Epidermal melanocyte (primary cell): ENCODE data around the gene CELA2B.
"Not testable (repeated sequence)": the region's sequence is repeated elsewhere in the genome, so short reads cannot be mapped to it uniquely, and the experiment has no call there.

ENCODE experiments used
- DNase-seq: peaks from one replicate; pipeline ENCODE4 v3.0.0; 2011; ENCODE audit warnings: low spot score; ENCODE audit not compliant: insufficient read length

The CELA2B gene

DNA sequence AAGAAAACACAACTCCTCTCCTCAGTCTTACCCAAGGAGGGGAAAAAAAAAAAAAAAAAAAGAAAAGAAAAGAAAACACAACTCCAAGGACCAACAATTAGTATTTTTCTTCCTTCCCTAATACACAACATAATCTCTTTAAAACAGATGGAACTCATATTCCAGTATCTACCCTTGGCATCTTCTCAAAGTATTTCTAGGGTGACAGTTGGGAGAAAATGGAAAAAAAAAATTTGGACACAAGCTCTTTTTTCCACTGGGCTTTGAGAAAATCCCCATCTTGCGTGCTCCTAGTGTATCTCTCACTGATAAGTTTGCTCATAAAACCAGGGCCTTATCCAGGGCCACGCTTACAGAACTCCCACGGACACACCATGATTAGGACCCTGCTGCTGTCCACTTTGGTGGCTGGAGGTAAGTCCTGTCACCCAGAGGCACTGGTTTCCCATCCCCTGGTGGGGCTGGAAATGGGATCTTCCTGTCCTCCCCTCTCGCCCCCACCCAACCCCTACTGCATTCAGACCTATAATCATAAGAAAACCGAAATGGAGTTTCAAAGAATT lies at the start of gene CELA2B:
CELA2B (plus strand) TSS at position 353 of the 563 bp plus-strand sequence; CDS start at position 375, 22 bp downstream.
- no peak for DNase-seq

DNA sequence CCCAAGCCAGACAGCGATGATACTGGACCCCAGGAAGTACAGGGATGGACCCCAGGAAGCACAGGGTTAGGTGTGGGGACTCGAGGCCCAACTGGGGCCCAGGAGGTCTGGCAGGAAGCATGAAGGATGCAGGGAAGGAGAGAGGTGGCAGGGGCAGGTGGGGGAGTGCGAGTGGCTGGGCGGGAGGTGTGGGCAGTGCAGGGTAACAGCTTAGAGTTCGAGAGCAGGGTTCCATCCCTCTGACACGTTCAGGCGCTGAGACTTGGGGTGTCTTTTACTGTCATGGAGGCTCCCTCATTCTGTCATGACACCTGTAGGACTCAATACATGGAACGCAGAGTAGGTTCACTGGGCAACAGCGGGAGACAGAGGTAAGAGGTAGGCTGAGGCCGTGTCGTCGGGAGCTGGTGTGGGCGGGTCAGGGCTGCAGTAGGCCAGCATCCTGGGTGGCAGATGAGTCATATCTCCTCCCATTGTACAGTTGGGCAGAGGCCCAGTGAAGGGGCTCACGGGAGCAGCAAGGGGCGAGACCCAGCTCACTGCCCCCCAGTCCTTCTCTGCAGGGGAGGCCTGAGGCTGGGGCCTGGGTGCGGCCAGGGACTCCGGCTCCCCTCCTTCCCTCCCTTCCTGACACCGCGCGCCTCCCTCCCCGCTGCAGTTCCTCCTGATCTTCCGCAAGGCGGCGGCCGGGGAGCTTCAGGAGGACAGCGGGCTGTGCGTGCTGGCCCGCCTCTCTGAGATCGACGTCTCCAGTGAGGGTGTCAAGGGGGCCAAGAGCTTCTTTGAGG lies 49.2 kb upstream of the CELA2B start:
- DNase-seq, result no peak

DNA sequence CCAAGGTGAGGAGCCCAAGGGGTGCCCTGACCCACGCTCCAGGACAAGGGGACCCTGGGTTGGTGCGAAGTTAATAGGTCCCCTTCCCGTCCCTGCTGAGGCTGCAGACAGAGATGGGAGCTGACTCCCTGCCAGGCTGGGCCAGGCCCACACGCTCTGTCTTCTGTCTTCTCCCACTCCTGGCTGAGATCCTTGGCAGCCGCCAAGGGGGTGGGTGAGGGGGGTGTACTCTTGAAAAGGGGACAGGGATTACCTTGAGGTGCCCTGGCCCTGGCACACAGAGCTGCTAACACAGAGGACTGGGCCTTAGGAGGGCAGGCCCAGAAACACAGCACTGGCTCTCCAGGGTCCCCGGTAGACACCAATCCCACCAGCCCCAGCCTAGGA lies 48.6 kb upstream of the CELA2B start:
- DNase-seq, result no peak

DNA sequence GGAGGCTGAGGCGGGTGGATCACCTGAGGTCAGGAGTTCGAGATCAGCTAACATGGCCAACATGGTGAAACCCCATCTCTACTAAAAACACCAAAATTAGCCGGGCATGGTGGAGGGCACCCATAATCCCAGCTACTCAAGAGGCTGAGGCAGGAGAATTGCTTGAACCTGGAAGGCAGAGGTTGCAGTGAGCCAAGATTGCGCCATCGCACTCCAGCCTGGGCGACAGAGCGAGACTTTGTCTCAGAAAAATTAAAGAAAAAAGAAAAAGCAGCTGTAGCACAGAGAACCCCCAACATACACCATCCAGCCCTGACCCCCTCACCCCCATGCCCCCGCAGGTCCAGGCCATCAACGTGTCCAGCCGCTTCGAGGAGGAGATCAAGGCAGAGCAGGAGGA lies 47.7 kb upstream of the CELA2B start:
- DNase-seq, result not testable (repeated sequence)

DNA sequence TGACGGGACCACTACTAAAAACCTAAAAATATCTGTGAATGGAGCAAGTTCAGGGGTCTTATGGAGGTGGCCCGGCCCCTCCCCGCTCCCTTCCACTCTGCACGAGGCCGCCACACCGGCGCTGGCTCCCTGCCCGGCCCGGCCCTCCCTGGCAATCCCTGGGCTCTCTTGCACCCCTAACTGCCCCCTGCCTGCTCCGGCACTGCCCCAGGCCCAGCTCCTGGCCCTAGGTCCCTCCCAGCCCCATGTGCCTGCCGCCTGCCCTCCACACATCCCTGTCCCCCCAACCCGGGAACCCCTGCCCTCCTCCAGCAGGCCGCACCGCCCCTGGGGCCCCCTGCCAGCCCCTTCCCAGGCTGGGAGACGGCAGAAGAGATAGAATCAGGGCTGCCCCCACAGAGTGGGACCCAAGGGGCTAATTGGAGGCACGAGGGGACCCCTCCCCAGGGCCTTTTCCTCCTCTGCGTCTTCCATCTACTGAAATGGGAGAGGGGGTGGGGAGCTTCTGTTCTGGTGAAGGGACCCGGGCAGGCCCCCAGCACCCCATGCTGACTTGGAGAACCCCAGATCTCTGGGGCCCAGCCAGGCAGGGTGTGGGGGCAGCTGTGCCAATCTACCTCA lies 47.0 kb upstream of the CELA2B start:
- no peak for DNase-seq

DNA sequence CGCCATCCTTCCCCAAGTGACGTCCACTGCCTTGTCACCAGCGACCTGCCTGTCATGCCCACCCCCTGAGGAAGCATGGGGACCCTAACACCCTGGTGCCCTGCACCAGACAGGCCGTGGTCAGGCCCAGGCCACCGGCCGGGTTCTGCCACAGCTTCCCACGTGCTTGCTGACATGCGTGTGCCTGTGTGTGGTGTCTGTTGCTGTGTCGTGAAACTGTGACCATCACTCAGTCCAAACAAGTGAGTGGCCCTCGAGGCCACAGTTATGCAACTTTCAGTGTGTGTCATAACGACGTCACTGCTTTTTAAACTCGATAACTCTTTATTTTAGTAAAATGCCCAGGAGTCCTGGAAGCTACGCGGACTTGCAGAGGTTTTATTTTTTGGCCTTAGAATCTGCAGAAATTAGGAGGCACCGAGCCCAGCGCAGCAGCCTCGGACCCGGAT lies 46.2 kb upstream of the CELA2B start:
- no peak for DNase-seq

DNA sequence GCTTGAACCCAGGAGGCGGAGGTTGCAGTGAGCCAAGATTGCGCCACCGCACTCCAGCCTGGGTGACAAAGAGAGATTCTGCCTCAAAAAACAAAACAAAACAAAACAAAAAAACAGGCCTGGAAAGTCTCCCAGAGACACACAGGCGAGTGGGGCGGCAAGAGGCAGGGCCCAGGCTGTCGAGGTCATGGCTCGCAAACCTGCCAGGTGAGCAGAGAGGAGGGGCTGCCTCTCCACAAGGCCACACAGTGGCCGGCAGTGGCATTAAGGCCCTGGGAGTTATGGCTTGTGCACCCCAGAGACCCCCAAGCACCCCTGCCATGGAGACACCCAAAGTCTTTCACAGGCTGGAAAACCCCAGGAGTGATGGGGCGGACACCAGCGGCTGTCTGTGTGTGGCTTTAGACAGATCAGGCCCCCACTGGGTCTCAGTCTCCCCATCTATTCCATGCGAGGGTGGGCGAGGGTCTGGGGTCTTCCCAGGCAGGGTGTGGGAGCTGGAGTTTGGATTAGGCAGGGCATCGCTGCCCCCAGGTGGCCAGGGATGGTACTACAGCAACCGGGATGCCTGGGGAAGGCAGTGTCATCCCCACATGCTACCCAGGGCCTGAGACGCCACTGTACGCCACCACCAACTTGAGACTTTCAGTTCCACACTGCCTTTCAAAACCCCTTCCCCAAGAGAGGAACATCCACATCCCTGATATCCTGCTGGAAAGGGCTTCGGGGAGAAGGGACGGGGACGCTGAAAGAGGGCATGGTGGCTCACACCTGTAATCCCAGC lies 44.9 kb upstream of the CELA2B start:
- peak; percentile 58 for DNase-seq

DNA sequence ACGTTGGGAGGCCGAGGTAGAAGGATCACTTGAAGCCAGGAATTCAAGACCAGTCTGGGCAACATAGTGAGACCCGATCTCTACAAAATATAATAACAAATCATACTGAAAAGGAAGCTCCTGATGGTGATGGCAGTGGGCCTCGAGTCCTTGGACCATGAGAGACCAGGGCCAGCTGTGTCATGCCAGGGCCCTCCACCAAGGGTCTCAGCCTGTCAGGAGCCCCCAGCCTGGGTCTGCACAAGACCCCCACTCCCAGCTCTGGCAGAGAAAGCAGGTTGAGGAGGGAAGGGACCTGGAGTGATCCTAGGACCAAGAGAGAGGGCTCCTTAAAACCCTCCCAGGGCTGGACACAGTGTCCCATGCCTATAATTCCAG lies 44.3 kb upstream of the CELA2B start:
- no peak for DNase-seq

DNA sequence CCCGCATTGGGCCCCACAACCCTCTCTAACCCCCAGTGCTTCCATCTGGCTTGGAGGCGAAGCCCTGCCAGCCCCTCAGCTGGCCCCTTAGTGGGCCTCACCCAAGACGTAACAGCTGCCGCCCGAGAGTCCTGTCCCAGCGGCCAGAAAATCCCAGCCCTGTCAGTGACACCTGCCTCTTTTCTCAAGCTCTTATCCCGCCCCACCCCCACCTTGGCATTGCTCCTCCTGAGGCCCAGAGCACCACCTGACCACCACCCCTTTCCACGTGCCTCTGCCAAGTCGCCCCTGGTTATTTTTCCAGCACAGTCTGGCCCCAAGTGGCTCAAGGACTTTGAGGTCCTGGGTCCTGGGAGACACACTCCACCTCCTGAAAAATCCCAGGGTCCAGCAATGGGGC lies 43.6 kb upstream of the CELA2B start:
- DNase-seq, result no peak

DNA sequence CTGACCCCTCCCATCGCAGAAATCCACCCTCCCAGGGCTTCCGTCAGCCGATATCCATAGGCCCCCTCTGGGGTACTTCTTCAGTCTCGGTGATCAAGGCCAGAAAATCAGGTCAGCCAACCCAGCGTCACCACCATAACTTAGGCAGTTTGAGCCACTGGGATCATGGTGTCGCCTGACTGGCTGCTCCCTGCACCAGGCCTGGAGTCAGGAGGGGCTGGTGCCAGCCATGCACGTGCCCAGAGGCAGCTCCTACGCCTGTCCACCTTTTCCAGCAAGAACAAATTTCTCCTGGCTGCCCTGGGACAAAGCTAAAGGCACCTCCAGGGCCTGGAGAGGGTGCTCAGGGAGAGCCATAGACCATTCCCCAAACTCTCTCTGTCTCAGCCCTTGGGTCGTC lies 42.4 kb upstream of the CELA2B start:
- DNase-seq, result no peak

DNA sequence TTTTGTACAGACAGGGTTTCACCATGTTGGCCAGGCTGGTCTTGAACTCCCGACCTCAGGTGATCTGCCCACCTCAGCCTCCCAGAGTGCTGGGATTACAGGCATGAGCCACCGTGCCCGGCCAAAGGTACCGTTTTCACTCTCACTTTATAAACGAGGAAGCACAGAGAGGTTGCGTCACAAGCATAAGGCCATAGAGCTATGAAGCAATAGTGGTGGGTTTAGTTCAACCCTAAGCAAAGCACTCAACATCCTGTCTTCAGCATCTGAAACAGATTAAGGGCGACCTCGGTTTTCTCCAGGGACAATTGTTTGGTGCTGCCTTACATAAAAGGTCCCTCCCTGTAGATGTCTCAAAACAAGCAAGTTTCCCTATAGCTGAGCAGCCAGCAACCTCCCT lies 41.2 kb upstream of the CELA2B start:
- not testable (repeated sequence) for DNase-seq

DNA sequence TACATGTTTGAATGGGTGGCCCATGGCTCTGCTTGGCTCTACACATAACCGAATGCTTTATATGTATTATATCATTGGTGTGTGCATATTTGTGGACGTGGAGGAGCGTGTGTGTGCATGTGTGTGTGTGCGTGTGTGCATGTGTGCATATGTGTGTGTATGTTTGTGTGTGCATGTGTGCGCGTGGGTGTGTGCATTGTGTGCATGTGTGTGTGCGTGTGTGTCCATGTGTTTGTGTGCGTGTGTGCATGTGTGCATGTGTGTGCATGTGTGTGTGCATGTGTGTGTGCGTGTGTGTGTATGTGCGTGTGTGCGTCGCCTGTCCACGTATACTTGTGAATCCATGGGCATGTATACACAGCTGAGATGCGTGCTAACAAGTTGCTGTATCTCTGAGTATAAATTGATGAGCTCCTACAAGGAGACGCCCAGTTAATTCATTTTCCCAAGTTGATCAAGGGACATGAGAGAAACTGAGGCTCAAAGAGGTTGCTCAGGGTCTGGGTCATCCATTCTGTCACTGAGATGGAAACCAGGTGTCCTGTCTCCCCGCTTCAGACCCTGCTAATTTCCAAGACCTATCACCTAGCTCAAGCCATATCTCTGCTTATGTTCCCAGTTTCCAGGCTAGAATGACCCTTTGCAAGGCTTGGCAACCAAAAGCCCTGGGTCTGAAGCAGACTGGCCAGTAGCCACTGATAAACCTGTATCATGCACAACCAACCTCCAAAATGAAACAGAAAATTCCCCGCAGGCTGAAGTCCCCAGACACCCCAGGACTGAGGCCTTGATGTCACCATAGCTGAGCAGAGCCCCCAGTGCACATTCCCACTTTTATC lies 40.4 kb upstream of the CELA2B start:
- no peak for DNase-seq

DNA sequence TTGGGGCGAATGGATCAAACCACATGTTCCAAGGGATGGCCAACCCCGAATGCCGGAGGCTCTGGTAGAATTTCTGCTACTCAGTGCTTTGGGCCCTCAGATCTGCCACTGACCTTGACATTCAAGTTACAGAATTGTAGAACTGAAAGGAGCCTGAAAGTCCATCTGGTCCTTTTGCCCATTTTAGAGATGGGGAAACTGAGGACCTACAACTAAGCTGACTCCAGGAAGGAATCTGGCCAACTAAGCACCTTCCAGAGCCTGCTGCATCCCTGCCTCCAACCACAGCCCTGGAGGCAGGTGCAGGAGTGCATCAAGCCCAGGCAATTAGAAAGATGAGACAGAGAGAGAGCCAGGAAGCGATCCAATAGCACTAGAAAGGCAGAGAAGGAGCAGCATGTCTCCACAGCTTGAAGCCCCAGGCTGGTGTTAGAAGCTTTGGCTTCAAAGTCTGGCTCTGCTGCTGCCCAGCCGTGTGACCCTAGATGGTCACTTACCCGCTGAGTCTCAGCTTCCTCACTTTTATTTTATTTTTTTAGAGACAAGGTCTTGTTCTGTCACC lies 38.9 kb upstream of the CELA2B start:
- no peak for DNase-seq

DNA sequence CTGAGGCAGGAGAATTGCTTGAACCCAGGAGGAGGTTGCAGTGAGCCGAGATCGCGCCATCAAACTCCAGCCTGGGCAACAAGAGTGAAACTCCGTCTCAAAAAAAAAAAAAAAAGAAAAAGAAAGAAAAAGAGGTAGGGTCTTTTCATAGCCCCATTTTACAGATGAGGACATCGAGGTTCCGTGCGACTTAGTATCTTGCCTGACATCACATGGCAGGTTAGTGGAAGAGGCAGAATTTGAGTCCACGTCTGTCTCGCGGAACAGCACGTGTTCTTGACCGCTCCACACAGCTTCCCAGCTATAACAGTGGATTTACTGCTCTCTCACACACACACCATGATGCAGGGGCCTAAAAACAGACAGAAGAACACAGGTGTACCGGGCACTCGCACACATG lies 36.6 kb upstream of the CELA2B start:
- DNase-seq, result no peak

DNA sequence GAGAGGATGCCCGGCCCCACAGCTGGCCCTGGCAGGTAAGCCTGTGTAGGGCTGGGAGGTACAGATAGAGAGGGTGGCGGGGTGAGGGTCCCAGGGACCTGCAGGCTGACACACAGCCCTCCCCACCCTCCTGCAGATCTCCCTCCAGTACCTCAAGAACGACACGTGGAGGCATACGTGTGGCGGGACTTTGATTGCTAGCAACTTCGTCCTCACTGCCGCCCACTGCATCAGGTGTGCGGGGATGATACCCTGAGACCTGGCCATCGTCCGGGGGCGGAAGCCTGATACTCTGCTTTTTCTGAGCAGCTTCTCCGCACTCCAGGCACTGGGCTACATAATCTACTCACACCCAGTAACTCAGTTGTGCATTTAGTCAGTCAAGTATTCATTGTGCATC lies 35.5 kb upstream of the CELA2B start:
- DNase-seq, result no peak

DNA sequence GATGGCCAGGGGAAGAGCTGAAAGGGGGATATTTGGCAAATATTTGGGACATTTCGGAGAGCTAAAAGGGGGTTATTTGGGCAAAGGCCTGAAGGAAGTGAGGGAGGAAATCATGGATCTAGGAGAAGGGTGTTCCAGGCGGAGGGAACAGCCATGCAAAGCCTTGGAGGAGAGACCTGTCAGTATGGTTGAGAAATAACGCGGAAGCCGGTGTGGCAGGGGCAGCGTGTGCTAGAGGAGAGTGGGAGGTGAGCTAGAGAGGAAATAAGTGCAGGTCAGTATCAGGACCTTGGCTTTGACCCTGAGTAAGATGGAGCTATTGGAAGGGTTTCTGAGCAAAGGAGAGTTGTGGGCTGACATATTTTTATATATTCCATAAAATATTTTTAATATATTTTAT lies 34.7 kb upstream of the CELA2B start:
- DNase-seq, result no peak

DNA sequence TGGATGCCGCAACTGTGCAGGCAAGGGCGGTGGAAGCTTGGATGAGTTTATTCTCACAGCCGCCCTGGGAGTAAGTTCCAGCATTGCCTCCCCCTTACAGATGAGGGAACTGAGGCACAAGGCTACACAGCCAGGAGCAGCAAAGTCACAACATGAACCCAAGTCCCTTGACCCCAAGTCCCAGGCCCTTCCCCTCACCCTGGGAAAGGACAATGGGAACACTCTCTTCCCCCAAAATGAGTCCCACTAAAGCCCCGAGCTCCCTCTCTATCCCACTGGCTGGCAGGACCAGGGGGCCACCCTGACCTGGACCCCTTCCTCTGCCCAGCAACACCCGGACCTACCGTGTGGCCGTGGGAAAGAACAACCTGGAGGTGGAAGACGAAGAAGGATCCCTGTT lies 33.8 kb upstream of the CELA2B start:
- no peak for DNase-seq

DNA sequence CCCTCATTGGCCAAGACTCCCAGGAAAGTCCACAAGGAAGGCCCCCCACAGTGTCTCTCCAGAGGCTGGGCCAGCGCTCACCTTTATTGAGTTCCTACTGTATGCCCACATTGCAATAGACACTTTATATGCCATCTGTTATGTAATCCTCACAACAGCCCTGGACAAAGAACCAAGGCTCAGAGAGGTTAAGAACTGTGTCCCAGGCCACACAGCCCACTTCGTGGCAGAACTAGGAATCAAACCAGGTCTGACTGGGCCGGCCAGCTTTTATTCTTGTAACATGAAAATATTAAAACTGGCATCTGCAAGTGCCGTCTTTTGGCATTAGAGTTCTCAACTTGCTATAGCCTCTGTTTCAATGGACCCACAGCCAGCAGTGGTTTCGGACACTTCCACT lies 33.1 kb upstream of the CELA2B start:
- no peak for DNase-seq

DNA sequence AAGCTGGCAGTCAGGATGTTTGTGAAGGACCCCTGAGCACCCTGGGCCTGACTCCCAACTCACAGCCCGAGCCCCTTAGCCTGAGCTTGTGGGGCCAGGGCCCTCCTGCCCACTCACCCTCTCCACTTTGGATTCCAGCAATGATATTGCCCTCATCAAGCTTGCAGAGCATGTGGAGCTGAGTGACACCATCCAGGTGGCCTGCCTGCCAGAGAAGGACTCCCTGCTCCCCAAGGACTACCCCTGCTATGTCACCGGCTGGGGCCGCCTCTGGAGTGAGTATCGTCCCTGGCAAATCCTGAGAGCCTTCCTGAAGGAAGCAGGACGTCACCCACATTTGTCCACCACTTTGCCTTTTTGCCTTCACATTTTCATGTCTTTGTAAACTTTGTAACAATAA lies 32.6 kb upstream of the CELA2B start:
- DNase-seq, result no peak

DNA sequence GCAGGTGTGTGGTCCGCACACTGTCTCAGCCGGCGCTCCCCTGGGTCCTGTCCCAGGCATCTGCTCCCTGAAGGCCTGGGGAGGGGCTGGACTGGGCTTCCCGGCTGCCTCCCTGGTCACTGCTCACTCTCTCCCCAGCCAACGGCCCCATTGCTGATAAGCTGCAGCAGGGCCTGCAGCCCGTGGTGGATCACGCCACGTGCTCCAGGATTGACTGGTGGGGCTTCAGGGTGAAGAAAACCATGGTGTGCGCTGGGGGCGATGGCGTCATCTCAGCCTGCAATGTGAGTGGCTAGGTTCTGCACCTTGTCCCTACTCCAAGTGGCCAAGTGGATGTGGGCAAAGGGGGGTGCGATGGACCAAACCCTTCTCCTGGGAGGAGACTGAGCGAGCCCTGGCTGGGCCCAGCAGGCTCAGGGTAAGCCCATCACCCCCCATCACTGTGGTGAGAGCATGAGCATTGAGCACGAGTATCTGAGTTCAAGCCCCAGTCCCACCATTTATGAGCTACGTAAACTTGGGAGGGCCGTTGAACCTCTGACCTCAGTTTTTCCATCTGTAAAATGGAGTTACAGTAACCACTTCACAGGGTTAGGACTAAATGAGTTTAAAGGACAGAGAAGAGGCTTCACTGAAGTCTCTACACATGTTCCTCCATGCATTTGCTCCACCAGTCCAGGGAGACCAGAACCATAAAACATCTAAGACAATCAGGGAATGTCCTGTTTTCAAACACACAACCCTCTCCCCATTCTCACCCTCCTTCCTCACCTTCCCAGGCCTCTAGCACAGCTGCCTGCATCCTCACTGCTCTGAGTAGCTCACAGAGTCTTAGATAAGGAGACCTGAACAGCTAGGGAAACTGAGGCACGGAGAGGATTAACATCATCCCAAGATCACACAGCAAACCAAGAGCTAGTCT lies 31.2 kb upstream of the CELA2B start:
- no peak for DNase-seq
